Measurements from ENCODE around the gene ARHGAP24.
"Not testable (repeated sequence)": the region's sequence is repeated elsewhere in the genome, so short reads cannot be mapped to it uniquely, and the experiment has no call there.

The ARHGAP24 gene

GRCh38 chr4:85831647-85832046 is 356.7 kb downstream of the ARHGAP24 start:
- no peak for DNase-seq (ENCODE audit: extremely low read depth, low read depth)
- no peak for TF ChIP-seq CTCF (IDR thresholded peaks at IDR 0.05; ENCODE audit: low read depth, low read length)

- TF ChIP-seq CTCF (IDR thresholded peaks at IDR 0.05; ENCODE audit: low read depth, low read length): no peak
- no peak for DNase-seq (ENCODE audit: extremely low read depth, low read depth)
Measured at GRCh38 chr4:85833302-85833701, 358.4 kb downstream of the ARHGAP24 start.

GRCh38 chr4:85834934-85835333 is 360.0 kb downstream of the ARHGAP24 start:
- no peak for TF ChIP-seq CTCF (IDR thresholded peaks at IDR 0.05; ENCODE audit: low read depth, low read length)

GRCh38 chr4:85836588-85837438 is 361.9 kb downstream of the ARHGAP24 start:
- DNase-seq (ENCODE audit: extremely low read depth, low read depth): no peak
- no peak for TF ChIP-seq CTCF (IDR thresholded peaks at IDR 0.05; ENCODE audit: low read depth, low read length)

More at GRCh38 chr4:85834934-85835333, 360.0 kb downstream of the ARHGAP24 start:
- DNase-seq (ENCODE audit: extremely low read depth, low read depth): no peak

- DNase-seq (ENCODE audit: extremely low read depth, low read depth): no peak
- no peak for TF ChIP-seq CTCF (IDR thresholded peaks at IDR 0.05; ENCODE audit: low read depth, low read length)
Measured at GRCh38 chr4:85837439-85837733, 362.4 kb downstream of the ARHGAP24 start.

GRCh38 chr4:85839981-85840451 is 365.1 kb downstream of the ARHGAP24 start:
- DNase-seq (ENCODE audit: extremely low read depth, low read depth): not testable (repeated sequence)

GRCh38 chr4:85842540-85842939 is 367.6 kb downstream of the ARHGAP24 start:
- no peak for TF ChIP-seq CTCF (IDR thresholded peaks at IDR 0.05; ENCODE audit: low read depth, low read length)
- DNase-seq (ENCODE audit: extremely low read depth, low read depth): no peak

GRCh38 chr4:85853740-85854139 is 378.8 kb downstream of the ARHGAP24 start:
- not testable (repeated sequence) for DNase-seq (ENCODE audit: extremely low read depth, low read depth)
